ENCODE measurements around the gene SERP2. TPM values are rescaled to one million over a fixed set of nuclear protein-coding genes. Genes with fewer than 3 reads are reported as not detected.

The SERP2 gene
- total and polyA plus RNA-seq, 2 of the 8 experiments (the other 6 are each of a cell fraction or from before 2014, with no cell fraction given), result 2.0 to 2.3 TPM

GRCh38 chr13:44435919-44436510 lies 62.4 kb downstream of the SERP2 start:
- POLR2A ChIA-PET (ENCODE audit: partially characterized antibody), result interaction anchor here (0.7 to 10.8 kb wide), 43 partner anchors 13 to 906 kb away, joined by 3 to 125 read pairs (median 4); no protein-coding TSS in a partner anchor
- TF ChIP-seq RBBP5 (IDR thresholded peaks at IDR 0.05; ENCODE audit: borderline replicate concordance, low read depth, low read length), result no peak
- TF ChIP-seq POLR2A (IDR thresholded peaks at IDR 0.05; ENCODE audit: control extremely low read depth in 1 of 2, low read depth in 2 of 2, low read length in 2 of 2), result peak in 1 of 2 experiments; percentile 4; a peak in 1 of 3 replicates
- 0 out of 2 replicates have a peak, but pooled peaks have one; percentile 9 for TF ChIP-seq CREB1 (IDR thresholded peaks at IDR 0.05)
- no peak for TF ChIP-seq CHD2 (IDR thresholded peaks at IDR 0.05; ENCODE audit: low read length)
- TF ChIP-seq KDM4A (IDR thresholded peaks at IDR 0.05; ENCODE audit: low read depth, low read length, severe bottlenecking), result no peak
- TF ChIP-seq SIRT6 (IDR thresholded peaks at IDR 0.05; ENCODE audit: low read length), result no peak
- TF ChIP-seq SRF (IDR thresholded peaks at IDR 0.05; ENCODE audit: low read depth, low read length), result no peak
- no peak for TF ChIP-seq RNF2 (IDR thresholded peaks at IDR 0.05; ENCODE audit: borderline replicate concordance, low read depth, low read length, missing control alignments, poor library complexity, severe bottlenecking)
- no peak for TF ChIP-seq E2F6 (IDR thresholded peaks at IDR 0.05)
- no peak for TF ChIP-seq POU5F1 (IDR thresholded peaks at IDR 0.05; ENCODE audit: low read depth, low read length)
- no peak for TF ChIP-seq SAP30 (IDR thresholded peaks at IDR 0.05; ENCODE audit: insufficient read depth, insufficient replicate concordance, low read length)

More at GRCh38 chr13:44435919-44436510, 62.4 kb downstream of the SERP2 start:
- Histone ChIP-seq H4K8ac (ENCODE audit: extremely low read depth, insufficient read depth, low read length) (peak overlapping the region; percentile 99; the same call in 1 of the 2 replicates), H3K4ac (replicated peaks; ENCODE audit: insufficient read length, low read depth, low read length) (peak overlapping the region; percentile 86), H4K91ac (replicated peaks; ENCODE audit: insufficient read length, low read length) (no peak overlapping the region), H2BK12ac (ENCODE audit: low read depth, low read length) (peak overlapping the region; percentile 50; the same call in 1 of the 2 replicates), H2BK15ac (ENCODE audit: low read length) (no peak overlapping the region), H4K5ac (ENCODE audit: insufficient read length, low read depth, low read length) (peak overlapping the region; percentile 97), H3K4me3 (ENCODE audit: extremely low read depth in 1 of 4, insufficient read depth in 2 of 4, low read depth in 3 of 4, low read length in 4 of 4) (peak overlapping the region; percentile 83 to 97 (median 90)), H3K23me2 (ENCODE audit: low read depth, low read length) (0 out of 2 replicates have a peak, but pooled peaks cover 1% of the 10 kb centered on the region), H3K27ac (ENCODE audit: low read depth, low read length) (peak overlapping the region; percentile 98), H2BK20ac (ENCODE audit: low read length) (no peak overlapping the region), H4K20me1 (replicated peaks in 1 of 2; ENCODE audit: control insufficient read depth in 1 of 2, insufficient read depth in 2 of 2, low read length in 2 of 2) (peaks cover 0 to 9% of the 10 kb centered on the region in 2 experiments), H3K56ac (replicated peaks; ENCODE audit: insufficient read length, low read depth, low read length) (peak overlapping the region; percentile 61), H2AK5ac (ENCODE audit: low read depth, low read length) (peak overlapping the region; percentile 96), H2AFZ (ENCODE audit: low read length) (no peak overlapping the region), H3K79me1 (ENCODE audit: low read depth, low read length) (no peaks in the 10 kb centered on the region), H2BK120ac (replicated peaks; ENCODE audit: low read depth, low read length) (no peak overlapping the region), H3K14ac (ENCODE audit: insufficient read length) (no peak overlapping the region), H3K27me3 (replicated peaks in 1 of 4; ENCODE audit: control insufficient read depth in 3 of 4, extremely low read depth in 1 of 4, insufficient read depth in 3 of 4, low read length in 3 of 4) (no peaks in the 10 kb centered on the region), H3K4me2 (ENCODE audit: insufficient read depth in 1 of 2, low read depth in 2 of 2, low read length in 2 of 2) (peak overlapping the region; percentile 74 to 80), H3K36me3 (ENCODE audit: control insufficient read depth in 2 of 4, insufficient read depth in 4 of 4, low read length in 3 of 4) (peaks cover 6 to 24% (median 14%) of the 10 kb centered on the region in 4 experiments), H3K23ac (ENCODE audit: insufficient read length) (no peak overlapping the region), H2BK5ac (ENCODE audit: low read depth, low read length) (peak overlapping the region; percentile 93), H3K4me1 (replicated peaks in 1 of 4; ENCODE audit: control insufficient read depth in 3 of 4, insufficient read depth in 4 of 4, low read length in 3 of 4) (peaks cover 0 to 8% (median 5%) of the 10 kb centered on the region in 4 experiments; a peak in 5 of 7 replicates), H3K9ac (replicated peaks in 1 of 4; ENCODE audit: extremely low read depth in 1 of 4, low read depth in 3 of 4, low read length in 3 of 4) (peak overlapping the region; percentile 96 to 98 (median 98)), H3K9me3 (ENCODE audit: insufficient read depth in 2 of 2, low read depth in 1 of 2, low read length in 1 of 2) (no peaks in the 10 kb centered on the region), H3K18ac (ENCODE audit: extremely low read depth, low read length) (peak overlapping the region; percentile 83), H3K79me2 (ENCODE audit: control insufficient read depth in 1 of 2, insufficient read depth in 2 of 2, low read length in 2 of 2) (peaks cover 0 to 42% of the 10 kb centered on the region in 2 experiments; a peak in 2 of 4 replicates)
- FAIRE-seq, result no peak
- 2% methylated on average over 9 of the region's 9 CpGs; no CpG with 5 or more reads in 1 of the 2 experiments for WGBS, 2 experiments (ENCODE audit: extremely low coverage in 1 of 2, insufficient coverage in 1 of 2, insufficient read length in 1 of 2, insufficient replicate concordance in 2 of 2, low coverage in 1 of 2, low lambda C conversion rate in 2 of 2, missing lambda C conversion rate in 1 of 2)
- CTCF ChIA-PET (ENCODE audit: partially characterized antibody), result interaction anchor here (0.7 to 7.5 kb wide), 7 partner anchors 20 to 528 kb away, joined by 3 to 38 read pairs (median 3); no protein-coding TSS in a partner anchor
- no peak for DNase-seq (ENCODE audit: low read depth in 1 of 2, low spot score in 2 of 2)
